ENCODE results near the gene PCGF2.

Gene PCGF2

GRCh38 chr17:38762231-38762630 lies 14.1 kb upstream of the PCGF2 start:
- TF ChIP-seq CTCF (IDR thresholded peaks at IDR 0.05; ENCODE audit: insufficient read depth, low read length, poor library complexity, severe bottlenecking): no peak
- H3K4me3 ChIP-seq (replicated peaks; ENCODE audit: low read depth, low read length): no peak overlapping the region

GRCh38 chr17:38761612-38762011 lies 13.5 kb upstream of the PCGF2 start:
- peak; percentile 40 for TF ChIP-seq CTCF (IDR thresholded peaks at IDR 0.05; ENCODE audit: insufficient read depth, low read length, poor library complexity, severe bottlenecking)
- Histone ChIP-seq H3K36me3 (ENCODE audit: control insufficient read depth, insufficient read depth, low read length) (peaks cover 30% of the 10 kb centered on the region), H3K27me3 (replicated peaks; ENCODE audit: control insufficient read depth, insufficient read depth, low read length) (no peaks in the 10 kb centered on the region), H3K4me3 (replicated peaks; ENCODE audit: low read depth, low read length) (no peak overlapping the region)
- no peak for DNase-seq (ENCODE audit: extremely low read depth, insufficient read length)

More at GRCh38 chr17:38762231-38762630, 14.1 kb upstream of the PCGF2 start:
- no peak for DNase-seq (ENCODE audit: extremely low read depth, insufficient read length)
- H3K27me3 ChIP-seq (replicated peaks; ENCODE audit: control insufficient read depth, insufficient read depth, low read length): no peaks in the 10 kb centered on the region
- peaks cover 32% of the 10 kb centered on the region for H3K36me3 ChIP-seq (ENCODE audit: control insufficient read depth, insufficient read depth, low read length)

GRCh38 chr17:38753071-38753506 lies 5.0 kb upstream of the PCGF2 start:
- H3K27me3 ChIP-seq (replicated peaks; ENCODE audit: control insufficient read depth, insufficient read depth, low read length): no peaks in the 10 kb centered on the region; the same call in 1 of the 2 replicates
- no peak for DNase-seq (ENCODE audit: extremely low read depth, insufficient read length)
- TF ChIP-seq CTCF (IDR thresholded peaks at IDR 0.05; ENCODE audit: insufficient read depth, low read length, poor library complexity, severe bottlenecking): no peak
- peak overlapping the region; percentile 86 for H3K4me3 ChIP-seq (replicated peaks; ENCODE audit: low read depth, low read length)
- peaks cover 9% of the 10 kb centered on the region for H3K36me3 ChIP-seq (ENCODE audit: control insufficient read depth, insufficient read depth, low read length)

- Histone ChIP-seq H3K4me3 (replicated peaks; ENCODE audit: low read depth, low read length) (peak within 1 kb of the TSS; percentile 86), H3K27me3 (replicated peaks; ENCODE audit: control insufficient read depth, insufficient read depth, low read length) (no peaks in the 10 kb centered on the region; the same call in 1 of the 2 replicates), H3K36me3 (ENCODE audit: control insufficient read depth, insufficient read depth, low read length) (peaks cover 7% of the 10 kb centered on the region)
- DNase-seq (ENCODE audit: extremely low read depth, insufficient read length): peak; percentile 99
- no peak for TF ChIP-seq CTCF (IDR thresholded peaks at IDR 0.05; ENCODE audit: insufficient read depth, low read length, poor library complexity, severe bottlenecking)
Observed at GRCh38 chr17:38752308-38753070, 4.4 kb upstream of the PCGF2 start, which contains the start of gene PSMB3. TSS of gene PSMB3 (plus strand) at chr17:38752741. CDS start at chr17:38752827, 86 bp downstream.

GRCh38 chr17:38751808-38752307 lies 3.7 kb upstream of the PCGF2 start:
- H3K4me3 ChIP-seq (replicated peaks; ENCODE audit: low read depth, low read length): peak overlapping the region; percentile 86
- no peak for TF ChIP-seq CTCF (IDR thresholded peaks at IDR 0.05; ENCODE audit: insufficient read depth, low read length, poor library complexity, severe bottlenecking)
- H3K36me3 ChIP-seq (ENCODE audit: control insufficient read depth, insufficient read depth, low read length): peaks cover 7% of the 10 kb centered on the region
- H3K27me3 ChIP-seq (replicated peaks; ENCODE audit: control insufficient read depth, insufficient read depth, low read length): no peaks in the 10 kb centered on the region; the same call in 1 of the 2 replicates
- peak; percentile 89 for DNase-seq (ENCODE audit: extremely low read depth, insufficient read length)

Data from GM06990 (cell line).